Naive thymus-derived CD4-positive, alpha-beta T cell (primary cell): ENCODE measurements around the gene GEMIN7. TPM values are rescaled to one million over a fixed set of nuclear protein-coding genes. Genes with fewer than 3 reads are reported as not detected.

Source experiments
- ATAC-seq: fragments of 150-1000 bp; cut with Tn5 transposase; 2 replicates; pipeline ENCODE4 v1.10.0; 2021; ENCODE audit warnings: mild to moderate bottlenecking, moderate library complexity
- CTCF ChIA-PET: fragments of 350-600 bp; sonication (Branson Sonifier 250); formaldehyde crosslinking; loops from one replicate; lab custom pipeline; 2021; ENCODE audit warnings: antibody characterized with exemption; lab: Charles Lee
- POLR2A ChIA-PET: fragments of 350-600 bp; sonication (Branson Sonifier 250); formaldehyde crosslinking; loops from one replicate; lab custom pipeline; 2021; ENCODE audit warnings: antibody characterized with exemption, inconsistent platforms; lab: Charles Lee
- DNase-seq, 9 donors: peaks; one replicate each; pipeline versions ENCODE4 v3.0.0 to v3.0.0-alpha.2; 2020 to 2022; ENCODE audit warnings: mixed read lengths in 1 of 9
- H3K27ac ChIP-seq: one replicate; pipeline ENCODE4 v1.7.0; 2013; ENCODE audit warnings: mild to moderate bottlenecking, low read depth, low read length, moderate library complexity
- H3K27me3 ChIP-seq, 2 donors: one replicate each; pipeline ENCODE4 v1.7.0; 2013; ENCODE audit warnings: low read length in 2 of 2, mild to moderate bottlenecking in 2 of 2, moderate library complexity in 2 of 2; ENCODE audit not compliant: control insufficient read depth in 2 of 2, insufficient read depth in 2 of 2
- H3K36me3 ChIP-seq, 3 experiments: 1 replicate in 2 of 3; 2 replicates in 1 of 3; pipeline ENCODE4 v1.7.0; 2013; ENCODE audit warnings: low read length in 3 of 3, mild to moderate bottlenecking in 3 of 3, moderate library complexity in 1 of 3; ENCODE audit not compliant: insufficient read depth in 3 of 3, control insufficient read depth in 2 of 3
- H3K4me1 ChIP-seq, 2 donors: one replicate each; pipeline ENCODE4 v1.7.0; 2013; ENCODE audit warnings: low read length in 2 of 2, mild to moderate bottlenecking in 2 of 2, moderate library complexity in 1 of 2; ENCODE audit not compliant: control insufficient read depth in 2 of 2, insufficient read depth in 2 of 2
- H3K4me3 ChIP-seq: 2 replicates; pipeline ENCODE4 v1.7.0; 2013; ENCODE audit warnings: mild to moderate bottlenecking, low read length
- H3K9me3 ChIP-seq, 3 experiments: 1 replicate in 2 of 3; 2 replicates in 1 of 3; pipeline ENCODE4 v1.7.0; 2013; ENCODE audit warnings: low read length in 3 of 3; ENCODE audit not compliant: control insufficient read depth in 2 of 3
- H3K27ac Mint-ChIP-seq, 9 donors: one replicate each; pipeline ENCODE4 v1.8.0; 2020 to 2022; ENCODE audit warnings: mixed read lengths in 9 of 9, mild to moderate bottlenecking in 8 of 9, moderate library complexity in 5 of 9, inconsistent platforms in 2 of 9
- H3K27me3 Mint-ChIP-seq, 5 donors: one replicate each; pipeline ENCODE4 v1.8.0; 2021 to 2022; ENCODE audit warnings: mixed read lengths in 5 of 5, mild to moderate bottlenecking in 1 of 5
- H3K36me3 Mint-ChIP-seq, 5 donors: one replicate each; pipeline ENCODE4 v1.8.0; 2020 to 2022; ENCODE audit warnings: mixed read lengths in 5 of 5, mild to moderate bottlenecking in 3 of 5, inconsistent platforms in 1 of 5
- H3K4me1 Mint-ChIP-seq, 7 donors: one replicate each; pipeline ENCODE4 v1.8.0; 2020 to 2022; ENCODE audit warnings: mixed read lengths in 7 of 7, mild to moderate bottlenecking in 3 of 7, inconsistent platforms in 1 of 7
- H3K4me3 Mint-ChIP-seq, 10 donors: one replicate each; pipeline ENCODE4 v1.8.0; 2020 to 2022; ENCODE audit warnings: mild to moderate bottlenecking in 10 of 10, mixed read lengths in 10 of 10, moderate library complexity in 6 of 10, inconsistent platforms in 2 of 10
- H3K9me3 Mint-ChIP-seq, 11 donors: one replicate each; pipeline ENCODE4 v1.8.0; 2020 to 2022; ENCODE audit warnings: mixed read lengths in 11 of 11, mild to moderate bottlenecking in 4 of 11, inconsistent platforms in 1 of 11, moderate library complexity in 1 of 11
- intact Hi-C, 2 donors: fragments of 100-400 bp; cut with micrococcal nuclease; formaldehyde crosslinking; loops; one replicate each; pipeline ENCODE4 v1.15.1; 2023
- polyA plus RNA-seq, 2 donors: library from polyadenylated mRNA; unstranded; fragments of 300-500 nt; fragmentation: Illumina TruSeq; gene quantifications; one replicate each; pipeline ENCODE4 v1.2.3, GENCODE V29; 2021
- total RNA-seq, 6 experiments: library from RNA in 5 of 6; stranded (reverse) in 5 of 6; gene quantifications; 1 replicate in 5 of 6; 2 replicates in 1 of 6; pipeline ENCODE4 v1.2.3 and lab custom pipeline; 2021 to 2026

Gene GEMIN7
- total and polyA plus RNA-seq, 7 experiments from 2014 or later, result 4.9 to 65.5 (median 18.7) TPM

DNA sequence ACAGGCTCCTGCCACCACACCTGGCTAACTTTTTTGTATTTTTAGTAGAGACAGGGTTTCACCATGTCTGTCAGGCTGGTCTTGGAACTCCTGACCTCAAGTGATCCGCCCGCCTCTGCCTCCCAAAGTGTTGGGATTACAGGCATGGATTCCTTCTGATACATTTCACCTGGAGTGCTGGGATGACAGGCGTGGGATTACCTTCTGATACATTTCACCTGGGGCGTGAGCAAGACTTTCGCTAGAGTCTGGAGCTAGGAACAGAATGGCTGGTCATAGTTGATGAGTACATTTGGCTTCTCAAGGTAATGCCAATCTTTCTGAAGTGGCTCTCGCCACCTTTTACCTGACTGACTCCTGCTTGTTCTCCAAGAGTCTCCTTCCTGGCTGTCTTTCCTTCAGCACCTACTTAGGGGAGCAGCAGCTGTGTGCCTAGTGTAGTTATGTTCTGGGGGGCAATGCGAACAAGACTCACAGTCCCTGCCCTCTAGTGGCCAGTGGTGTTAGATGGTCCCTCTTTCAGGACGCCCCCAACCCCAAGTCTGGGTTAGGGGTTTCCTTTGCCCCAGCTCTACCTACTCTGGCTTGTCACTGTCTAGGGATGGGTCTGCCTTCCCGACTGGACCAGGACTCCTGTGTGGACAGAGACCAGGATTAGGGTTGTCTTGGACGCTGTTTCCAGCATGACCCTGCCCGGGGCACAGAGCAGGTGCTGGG lies 33.2 kb downstream of the GEMIN7 start:
- no peaks in the 10 kb centered on the region for H3K27me3 Mint-ChIP-seq
- POLR2A ChIA-PET, result interaction anchor here (1.0 kb wide), 1 partner anchor 66 kb away, joined by 3 read pairs; the partner anchor contains the start of genes BLOC1S3 and TRAPPC6A
- Histone ChIP-seq H3K27ac (no peak overlapping the region), H3K27me3 (no peaks in the 10 kb centered on the region), H3K4me3 (no peak overlapping the region), H3K36me3 (no peaks in the 10 kb centered on the region), H3K4me1 (peaks cover 6 to 11% of the 10 kb centered on the region in 2 donors), H3K9me3 (no peaks in the 10 kb centered on the region)
- peaks cover 18 to 63% (median 32%) of the 10 kb centered on the region in 7 donors for H3K4me1 Mint-ChIP-seq
- CTCF ChIA-PET, result interaction anchor here (1.7 kb wide), 1 partner anchor 9 kb away, joined by 6 read pairs; no protein-coding TSS in a partner anchor
- no peaks in the 10 kb centered on the region for H3K9me3 Mint-ChIP-seq
- peaks cover 0 to 3% (median 0%) of the 10 kb centered on the region in 5 donors for H3K36me3 Mint-ChIP-seq
- H3K27ac Mint-ChIP-seq, result peak overlapping the region in 1 of 9 donors; percentile 54
- ATAC-seq (no peak), DNase-seq (no peak)
- H3K4me3 Mint-ChIP-seq, result no peak overlapping the region
- intact Hi-C loops, result no loop called here

- no peak for DNase-seq
- H3K36me3 ChIP-seq, result no peaks in the 10 kb centered on the region
- ChIA-PET CTCF (interaction anchor here (0.6 to 1.7 kb wide), 2 partner anchors 10 to 31 kb away, joined by 4 to 6 read pairs; no protein-coding TSS in a partner anchor), POLR2A (interaction anchor here (1.2 kb wide), 1 partner anchor 11 kb away, joined by 3 read pairs; no protein-coding TSS in a partner anchor)
- no peak overlapping the region for H3K4me3 ChIP-seq
- H3K4me3 Mint-ChIP-seq, result no peak overlapping the region
- H3K4me1 Mint-ChIP-seq, result peaks cover 24 to 70% (median 43%) of the 10 kb centered on the region in 7 donors
- no peaks in the 10 kb centered on the region for H3K9me3 Mint-ChIP-seq
- H3K4me1 ChIP-seq, result peaks cover 9 to 25% of the 10 kb centered on the region in 2 donors
- H3K27ac Mint-ChIP-seq, result peak overlapping the region in 1 of 9 donors; percentile 54
- no peak overlapping the region for H3K27ac ChIP-seq
- no peaks in the 10 kb centered on the region for H3K27me3 ChIP-seq
- H3K9me3 ChIP-seq, result no peaks in the 10 kb centered on the region
- H3K36me3 Mint-ChIP-seq, result peaks cover 0 to 3% (median 0%) of the 10 kb centered on the region in 5 donors
- H3K27me3 Mint-ChIP-seq, result no peaks in the 10 kb centered on the region
- no peak for ATAC-seq
- intact Hi-C loops, result no loop called here
Measured at GRCh38 chr19:45113628-45114027, 34.6 kb downstream of the GEMIN7 start.

DNA sequence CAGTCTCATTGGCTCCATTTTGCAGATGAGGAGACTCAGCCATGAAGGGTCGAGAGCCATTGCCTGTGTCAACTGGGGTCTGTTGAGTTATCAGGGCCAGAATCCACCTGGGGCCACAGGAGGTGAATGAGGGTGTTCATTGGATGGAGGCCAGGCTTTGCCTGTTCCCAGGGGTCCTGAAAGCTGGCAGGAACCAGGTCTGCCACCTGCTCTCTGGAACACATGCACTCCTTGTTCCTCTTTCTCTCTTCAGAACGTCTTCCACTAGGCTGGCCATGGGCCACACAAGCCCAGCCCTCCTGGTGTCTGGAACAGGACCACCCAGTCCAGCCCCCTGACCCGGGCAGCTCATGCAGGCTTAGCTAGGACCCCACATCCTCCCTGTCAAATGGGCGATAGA lies 35.1 kb downstream of the GEMIN7 start:
- Histone ChIP-seq H3K27ac (no peak overlapping the region), H3K9me3 (no peaks in the 10 kb centered on the region), H3K27me3 (no peaks in the 10 kb centered on the region), H3K4me1 (peaks cover 9 to 26% of the 10 kb centered on the region in 2 donors), H3K36me3 (no peaks in the 10 kb centered on the region), H3K4me3 (no peak overlapping the region)
- CTCF ChIA-PET, result interaction anchor here (0.6 kb wide), 1 partner anchor 32 kb away, joined by 4 read pairs; no protein-coding TSS in a partner anchor
- POLR2A ChIA-PET, result no interaction called here
- H3K4me1 Mint-ChIP-seq, result peaks cover 24 to 72% (median 44%) of the 10 kb centered on the region in 7 donors
- H3K27ac Mint-ChIP-seq, result peak overlapping the region in 1 of 9 donors; percentile 54
- H3K36me3 Mint-ChIP-seq, result peaks cover 0 to 3% (median 0%) of the 10 kb centered on the region in 5 donors
- DNase-seq (no peak), ATAC-seq (no peak)
- intact Hi-C loops, result no loop called here
- no peak overlapping the region for H3K4me3 Mint-ChIP-seq
- no peaks in the 10 kb centered on the region for H3K9me3 Mint-ChIP-seq
- H3K27me3 Mint-ChIP-seq, result no peaks in the 10 kb centered on the region

DNA sequence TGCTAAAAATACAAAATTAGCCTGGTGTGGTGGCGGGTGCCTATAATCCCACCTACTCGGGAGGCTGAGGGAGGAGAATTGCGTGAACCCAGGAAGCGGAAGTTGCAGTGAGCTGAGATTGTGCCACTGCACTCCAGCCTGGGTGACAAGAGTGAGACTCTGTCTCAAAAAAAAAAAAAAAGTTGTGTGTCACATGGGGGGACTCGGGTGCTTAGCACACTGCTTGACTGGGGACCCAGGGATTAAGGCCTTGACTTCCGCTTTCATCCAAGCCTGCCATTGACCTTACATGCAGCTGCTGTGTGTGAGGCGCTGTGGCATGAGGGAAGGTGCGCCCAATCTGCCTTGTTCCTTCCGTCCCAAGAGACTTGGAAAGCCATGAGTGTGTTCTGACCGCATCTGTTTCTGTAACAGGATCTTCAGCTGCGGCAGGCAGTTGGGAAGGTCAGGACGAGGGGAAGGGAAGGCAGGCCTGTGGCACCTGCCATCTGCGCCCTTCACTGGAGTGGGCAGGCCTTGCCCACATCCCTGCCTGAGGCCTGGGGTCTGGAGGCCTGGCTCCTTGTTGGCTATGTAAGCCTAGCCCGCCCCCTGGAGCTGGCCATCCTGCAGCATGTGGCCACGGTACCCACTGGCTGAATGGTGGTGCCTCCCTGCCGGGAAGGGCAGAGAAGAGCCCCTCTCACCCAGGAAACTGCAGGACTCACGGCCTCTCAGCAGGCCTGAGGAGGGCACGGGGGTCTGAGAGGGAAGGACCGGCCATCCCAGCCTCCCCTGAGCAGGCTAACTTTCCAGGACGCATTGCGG lies 37.0 kb downstream of the GEMIN7 start:
- Mint-ChIP-seq H3K27me3 (no peaks in the 10 kb centered on the region), H3K36me3 (peaks cover 0 to 3% (median 0%) of the 10 kb centered on the region in 5 donors), H3K4me3 (peak overlapping the region in 9 of 10 donors; percentile 43 to 83 (median 75)), H3K27ac (peak overlapping the region in 4 of 9 donors; percentile 20 to 74 (median 62)), H3K4me1 (peaks cover 22 to 80% (median 52%) of the 10 kb centered on the region in 7 donors), H3K9me3 (no peaks in the 10 kb centered on the region)
- POLR2A ChIA-PET, result interaction anchor here (0.8 kb wide), 1 partner anchor 29 kb away, joined by 3 read pairs; no protein-coding TSS in a partner anchor
- H3K4me3 ChIP-seq, result no peak overlapping the region
- ATAC-seq, result peak; percentile 40
- no peak for DNase-seq
- intact Hi-C loops, result no loop called here
- peaks cover 9 to 32% of the 10 kb centered on the region in 2 donors for H3K4me1 ChIP-seq
- H3K36me3 ChIP-seq, result no peaks in the 10 kb centered on the region
- CTCF ChIA-PET, result no interaction called here
- H3K9me3 ChIP-seq, result no peaks in the 10 kb centered on the region
- no peak overlapping the region for H3K27ac ChIP-seq
- no peaks in the 10 kb centered on the region for H3K27me3 ChIP-seq

DNA sequence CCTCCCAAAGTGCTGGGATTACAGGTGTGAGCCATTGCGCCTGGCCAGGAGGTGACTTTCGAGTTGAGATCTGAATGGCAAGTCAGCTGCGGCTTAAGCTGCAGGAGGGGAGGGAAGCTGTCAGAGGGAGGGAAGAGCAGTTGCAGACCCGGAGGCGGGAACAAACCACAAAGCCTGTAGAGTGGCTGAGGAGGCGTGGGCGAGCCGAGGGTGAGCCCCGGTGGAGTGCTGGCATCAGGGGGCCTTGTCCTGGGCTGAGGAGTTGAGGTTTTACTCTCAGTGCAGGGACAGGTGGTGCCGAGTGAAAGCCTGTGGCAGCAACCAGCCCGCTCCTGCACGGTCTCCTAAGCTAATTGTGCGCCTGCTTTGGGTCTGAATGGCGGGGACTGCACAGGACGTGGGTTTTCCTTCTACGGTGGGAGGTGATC lies 38.1 kb downstream of the GEMIN7 start:
- H3K27ac ChIP-seq, result peak overlapping the region; percentile 18
- H3K4me3 Mint-ChIP-seq, result peak overlapping the region; percentile 47 to 85 (median 78)
- H3K36me3 ChIP-seq, result no peaks in the 10 kb centered on the region
- CTCF ChIA-PET, result interaction anchor here (0.6 to 1.5 kb wide), 2 partner anchors 70 to 112 kb away, joined by 4 to 6 read pairs; no protein-coding TSS in a partner anchor
- H3K4me3 ChIP-seq, result no peak overlapping the region
- peak overlapping the region in 7 of 9 donors; percentile 25 to 87 (median 67) for H3K27ac Mint-ChIP-seq
- intact Hi-C loops, result no loop called here
- no peaks in the 10 kb centered on the region for H3K9me3 ChIP-seq
- POLR2A ChIA-PET, result interaction anchor here (0.5 to 1.1 kb wide), 2 partner anchors 26 to 904 kb away, joined by 3 to 4 read pairs; no protein-coding TSS in a partner anchor
- H3K4me1 ChIP-seq, result peaks cover 9 to 41% of the 10 kb centered on the region in 2 donors
- DNase-seq, result peak in 8 of 9 donors; percentile 27 to 74 (median 39)
- H3K4me1 Mint-ChIP-seq, result peaks cover 30 to 86% (median 59%) of the 10 kb centered on the region in 7 donors
- no peaks in the 10 kb centered on the region for H3K27me3 Mint-ChIP-seq
- no peaks in the 10 kb centered on the region for H3K9me3 Mint-ChIP-seq
- peak; percentile 65 for ATAC-seq
- no peaks in the 10 kb centered on the region for H3K27me3 ChIP-seq
- H3K36me3 Mint-ChIP-seq, result peaks cover 0 to 3% (median 0%) of the 10 kb centered on the region in 5 donors

- ChIA-PET POLR2A (interaction anchor here (0.5 to 1.1 kb wide), 3 partner anchors 14 to 903 kb away, joined by 3 to 4 read pairs (median 3); no protein-coding TSS in a partner anchor), CTCF (interaction anchor here (1.2 to 1.5 kb wide), 2 partner anchors 9 to 69 kb away, joined by 3 to 6 read pairs; no protein-coding TSS in a partner anchor)
- no peak for ATAC-seq
- H3K4me3 ChIP-seq, result no peak overlapping the region
- H3K27me3 ChIP-seq, result no peaks in the 10 kb centered on the region
- Mint-ChIP-seq H3K27ac (peak overlapping the region in 3 of 9 donors; percentile 64 to 88 (median 77)), H3K4me1 (peaks cover 30 to 88% (median 63%) of the 10 kb centered on the region in 7 donors), H3K9me3 (no peaks in the 10 kb centered on the region), H3K4me3 (peak overlapping the region in 9 of 10 donors; percentile 47 to 85 (median 80)), H3K36me3 (peaks cover 0 to 3% (median 0%) of the 10 kb centered on the region in 5 donors), H3K27me3 (no peaks in the 10 kb centered on the region)
- DNase-seq, result no peak
- no peaks in the 10 kb centered on the region for H3K36me3 ChIP-seq
- H3K9me3 ChIP-seq, result no peaks in the 10 kb centered on the region
- peaks cover 9 to 42% of the 10 kb centered on the region in 2 donors for H3K4me1 ChIP-seq
- intact Hi-C loops, result loop anchor here in 1 of 2 donors (1.0 kb wide), 1 partner anchor 14 kb away; no protein-coding TSS in a partner anchor
- no peak overlapping the region for H3K27ac ChIP-seq
Measured at GRCh38 chr19:45117671-45118070, 38.6 kb downstream of the GEMIN7 start.
